HG03280 (cell line): ENCODE results near the gene PM20D2.

Experiments used
- ATAC-seq: cut with Tn5 transposase; IDR thresholded peaks from one replicate; pipeline ENCODE4 v1.9.1; 2021; ENCODE audit warnings: mild to moderate bottlenecking, moderate library complexity; ENCODE audit not compliant: unreplicated experiment

Gene PM20D2

GRCh38 chr6:89145091-89145955 is 532 bp upstream of the PM20D2 start:
- ATAC-seq: peak; percentile 53

- peak; percentile 33 for ATAC-seq
Observed at GRCh38 chr6:89146718-89147700, 1.2 kb downstream of the PM20D2 start.

DNA sequence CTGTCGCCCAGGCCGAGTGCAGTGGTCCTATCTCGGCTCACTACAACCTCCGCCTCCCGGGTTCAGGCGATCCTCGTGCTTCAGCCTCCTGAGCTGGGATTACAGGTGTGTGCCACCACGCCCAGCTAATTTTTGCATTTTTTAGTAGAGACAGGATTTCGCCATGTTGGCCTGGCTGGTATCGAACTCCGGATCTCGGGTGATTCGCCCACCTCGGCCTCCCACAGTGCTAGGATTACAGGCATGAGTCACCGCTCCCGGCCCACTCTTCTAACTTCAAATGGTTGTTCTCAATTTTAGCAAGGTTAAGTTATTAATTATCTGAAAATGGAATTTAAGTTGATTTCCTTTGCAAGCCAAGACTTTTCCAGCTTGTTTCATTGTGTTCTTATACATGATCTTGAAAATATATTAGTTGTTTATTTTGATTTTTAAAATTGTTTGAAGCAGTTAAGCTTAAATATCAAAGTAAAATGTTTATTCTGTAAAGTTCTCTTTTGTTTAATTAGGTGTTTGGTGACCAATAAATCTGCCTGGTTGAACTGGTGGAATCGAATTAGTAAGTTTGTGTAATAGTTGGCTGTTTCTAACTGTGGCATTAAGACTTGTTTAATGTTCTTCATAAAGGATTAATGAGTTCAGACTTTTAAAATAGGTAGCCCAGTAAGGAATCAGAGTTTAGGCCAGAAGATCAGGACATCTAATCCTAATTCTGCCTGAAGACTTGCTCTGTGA is 2.3 kb downstream of the PM20D2 start:
- no peak for ATAC-seq

DNA sequence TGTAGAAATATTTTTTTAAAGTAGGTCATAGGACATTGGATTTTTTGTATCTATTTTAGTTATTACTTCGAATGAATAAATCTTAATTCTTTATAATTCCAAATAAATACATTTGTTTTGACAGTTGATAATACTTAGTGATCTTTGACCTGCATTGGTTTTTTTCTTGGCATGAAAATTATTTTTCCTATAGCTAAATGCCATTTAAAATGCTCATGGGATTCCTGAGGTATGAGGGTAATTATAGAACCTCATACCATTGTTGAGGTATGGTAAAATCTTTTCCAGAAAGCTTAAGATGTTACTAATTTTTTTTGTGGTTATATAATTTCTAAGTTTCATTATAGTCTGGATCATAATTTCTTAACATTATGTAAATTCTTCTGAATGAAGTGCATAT is 8.3 kb downstream of the PM20D2 start:
- no peak for ATAC-seq

DNA sequence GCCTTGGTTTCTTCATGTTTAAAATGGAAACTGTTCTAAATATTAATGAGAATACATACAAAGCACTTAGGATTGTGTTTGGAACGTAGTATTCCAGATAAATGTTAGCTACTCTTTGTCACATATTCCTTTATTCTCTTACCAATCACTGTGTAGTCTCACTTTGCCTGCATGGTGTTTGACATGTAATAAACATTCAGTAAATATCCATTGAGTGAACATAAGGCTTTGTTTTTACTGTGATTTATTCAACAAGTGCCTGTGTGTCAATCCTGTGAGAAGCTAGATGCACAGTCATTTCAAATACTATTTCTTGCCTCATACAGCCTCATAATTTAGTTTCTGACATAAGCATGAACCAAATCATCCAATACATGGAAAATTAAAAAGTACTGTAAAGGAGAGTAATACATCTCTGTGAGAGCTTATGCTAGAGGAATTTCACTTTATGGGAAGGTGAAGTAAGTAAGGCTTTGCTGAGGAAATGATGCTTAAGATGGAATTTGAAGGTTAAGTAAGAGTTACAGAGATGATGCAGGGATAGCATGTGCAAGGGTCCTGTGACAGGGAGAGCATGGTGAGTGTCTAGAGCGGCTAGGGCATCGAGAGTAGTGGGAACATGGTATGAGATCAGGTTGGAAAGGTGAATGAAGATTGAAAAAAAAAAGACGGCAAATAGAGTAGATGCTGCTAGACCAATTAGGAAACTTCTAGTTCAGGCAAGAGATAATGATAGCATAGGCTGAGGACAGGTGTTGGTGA is 14.7 kb downstream of the PM20D2 start:
- ATAC-seq: no peak

- no peak for ATAC-seq
Observed at GRCh38 chr6:89161326-89162046, 15.6 kb downstream of the PM20D2 start.

DNA sequence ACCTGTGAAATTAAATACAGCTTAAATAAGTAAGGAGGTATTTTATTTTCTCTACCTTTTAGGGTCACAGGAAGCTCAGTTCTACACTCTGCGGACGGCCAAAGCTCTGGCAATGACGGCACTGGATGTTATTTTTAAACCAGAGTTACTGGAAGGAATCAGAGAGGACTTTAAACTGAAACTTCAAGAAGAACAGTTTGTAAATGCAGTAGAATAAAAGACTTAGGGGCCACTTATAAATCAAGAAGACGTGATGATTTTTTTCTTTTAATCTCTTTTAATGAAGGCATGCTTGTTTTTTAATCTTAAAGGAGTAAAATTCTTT is 16.2 kb downstream of the PM20D2 start:
- ATAC-seq: no peak

DNA sequence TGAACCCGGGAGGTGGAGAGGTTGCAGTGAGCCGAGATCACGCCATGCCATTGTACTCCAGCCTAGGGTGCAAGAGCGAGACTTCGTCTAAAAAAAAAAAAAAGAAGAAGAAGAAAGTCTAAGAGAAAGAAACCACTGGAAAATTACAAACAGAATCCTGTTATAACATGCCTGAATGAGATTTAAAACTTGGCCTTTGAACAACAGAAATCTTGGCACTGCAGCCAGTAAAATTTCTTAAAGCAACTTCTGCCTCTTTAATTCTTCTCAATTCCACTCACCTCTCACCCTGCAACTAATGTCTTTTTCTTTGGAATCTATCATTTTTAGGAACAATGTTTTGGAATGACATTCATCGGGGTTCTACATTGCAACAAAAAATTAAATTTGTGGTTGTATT is 26.3 kb downstream of the PM20D2 start:
- ATAC-seq: no peak

GRCh38 chr6:89173634-89174033 is 27.8 kb downstream of the PM20D2 start:
- ATAC-seq: no peak

DNA sequence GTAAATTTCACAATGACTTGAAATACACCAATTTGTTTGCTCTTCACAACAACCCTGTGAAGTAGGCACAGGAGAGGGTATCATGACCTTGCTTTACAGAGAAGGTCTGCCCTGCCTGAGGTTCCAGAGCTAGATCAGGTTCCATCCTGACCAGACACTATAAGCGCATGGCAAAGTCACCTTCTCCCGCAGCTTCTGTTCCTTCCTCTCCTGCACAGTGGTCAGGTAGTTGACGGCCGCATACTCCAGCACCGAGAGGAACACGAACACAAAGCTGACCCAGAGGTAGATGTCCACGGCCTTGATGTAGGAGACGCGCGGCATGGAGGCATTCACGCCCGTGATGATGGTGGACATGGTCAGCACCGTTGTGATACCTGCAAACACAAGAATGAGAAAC is 34.3 kb downstream of the PM20D2 start:
- ATAC-seq: no peak

GRCh38 chr6:89180971-89181370 is 35.1 kb downstream of the PM20D2 start:
- ATAC-seq: no peak

- ATAC-seq: no peak
Observed at GRCh38 chr6:89183294-89183693, 37.4 kb downstream of the PM20D2 start.

DNA sequence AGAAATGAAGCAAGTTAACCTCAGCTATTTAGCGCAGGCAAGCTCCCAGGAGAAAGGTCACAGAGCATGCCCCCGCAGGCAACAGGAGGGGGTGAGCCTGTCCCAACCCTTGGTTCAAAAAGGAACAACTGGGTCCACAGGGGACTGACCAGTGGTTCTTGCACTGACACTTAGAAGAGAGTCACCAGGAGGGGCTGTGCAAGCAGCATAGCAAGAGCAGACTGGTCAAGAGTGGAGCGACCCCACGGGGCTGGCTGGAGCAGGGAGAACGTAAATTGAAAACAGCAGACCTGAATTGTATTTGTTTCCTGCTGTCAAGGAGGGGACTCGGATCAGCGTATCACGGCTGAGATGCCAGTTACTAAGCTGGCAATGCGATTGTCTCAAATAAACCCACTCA is 38.5 kb downstream of the PM20D2 start:
- no peak for ATAC-seq

- ATAC-seq: no peak
Observed at GRCh38 chr6:89186762-89187161, 40.9 kb downstream of the PM20D2 start.

GRCh38 chr6:89187504-89187903 is 41.6 kb downstream of the PM20D2 start:
- no peak for ATAC-seq

- ATAC-seq: no peak
Observed at GRCh38 chr6:89190741-89191140, 44.9 kb downstream of the PM20D2 start.

DNA sequence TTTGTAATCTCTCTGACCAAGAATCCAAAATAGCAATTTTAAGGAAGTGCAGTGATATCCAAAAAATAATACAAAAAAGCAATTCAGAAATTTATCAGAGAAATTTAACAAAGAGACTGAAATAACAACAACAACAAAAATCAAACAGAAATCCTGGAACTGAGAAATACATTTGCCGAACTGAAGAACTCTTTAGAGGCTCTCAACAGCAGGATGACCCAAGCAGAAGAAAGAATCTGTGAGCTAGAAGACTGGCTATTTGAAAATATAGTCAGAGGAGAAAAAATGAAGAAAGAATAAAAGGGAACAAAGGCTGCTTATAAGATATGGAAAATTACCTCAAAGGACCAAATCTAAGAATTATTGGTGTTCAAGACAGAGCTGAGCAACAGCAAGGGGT is 48.7 kb downstream of the PM20D2 start:
- ATAC-seq: no peak

- no peak for ATAC-seq
Observed at GRCh38 chr6:89197141-89197540, 51.3 kb downstream of the PM20D2 start.

DNA sequence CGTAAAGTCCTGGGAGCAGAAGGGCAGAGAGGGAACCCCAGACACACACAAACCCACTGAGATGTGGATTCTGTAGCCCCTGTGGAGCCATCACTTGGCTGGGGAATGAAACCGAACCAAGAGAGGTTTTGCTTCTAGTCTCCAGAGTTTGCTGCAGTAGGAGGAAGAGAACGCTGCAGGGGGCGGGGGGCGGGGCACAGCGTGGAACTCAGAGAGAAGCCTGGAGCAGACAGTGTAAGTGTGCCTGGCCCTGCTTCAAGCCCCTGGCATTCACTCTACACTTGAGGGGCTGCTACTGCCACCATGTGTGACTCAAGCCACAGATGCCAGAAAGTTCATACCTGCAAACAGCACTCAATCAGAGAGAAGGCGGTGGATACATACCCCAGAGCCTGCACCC is 52.4 kb downstream of the PM20D2 start:
- no peak for ATAC-seq

DNA sequence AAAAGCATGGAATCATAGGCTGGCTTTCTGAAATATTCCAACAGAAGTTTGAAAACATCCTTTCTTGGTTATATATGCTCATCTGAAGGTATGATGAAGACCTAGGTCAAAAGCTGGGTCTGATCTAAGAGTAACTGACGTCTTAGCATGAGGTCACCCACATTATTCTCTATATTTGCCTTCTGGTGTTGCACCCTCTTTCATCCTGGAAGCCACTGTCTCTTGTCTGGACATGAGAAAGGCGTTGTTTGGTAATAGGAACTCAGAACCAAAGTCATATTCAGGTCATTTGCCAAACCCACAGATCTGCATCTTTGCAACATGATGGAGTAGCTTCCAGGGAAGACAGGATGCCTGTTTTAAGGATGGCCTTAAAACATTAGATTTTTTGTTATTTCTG is 53.7 kb downstream of the PM20D2 start:
- no peak for ATAC-seq
